ENCODE measurements around the gene JPH2.

The JPH2 gene

DNA sequence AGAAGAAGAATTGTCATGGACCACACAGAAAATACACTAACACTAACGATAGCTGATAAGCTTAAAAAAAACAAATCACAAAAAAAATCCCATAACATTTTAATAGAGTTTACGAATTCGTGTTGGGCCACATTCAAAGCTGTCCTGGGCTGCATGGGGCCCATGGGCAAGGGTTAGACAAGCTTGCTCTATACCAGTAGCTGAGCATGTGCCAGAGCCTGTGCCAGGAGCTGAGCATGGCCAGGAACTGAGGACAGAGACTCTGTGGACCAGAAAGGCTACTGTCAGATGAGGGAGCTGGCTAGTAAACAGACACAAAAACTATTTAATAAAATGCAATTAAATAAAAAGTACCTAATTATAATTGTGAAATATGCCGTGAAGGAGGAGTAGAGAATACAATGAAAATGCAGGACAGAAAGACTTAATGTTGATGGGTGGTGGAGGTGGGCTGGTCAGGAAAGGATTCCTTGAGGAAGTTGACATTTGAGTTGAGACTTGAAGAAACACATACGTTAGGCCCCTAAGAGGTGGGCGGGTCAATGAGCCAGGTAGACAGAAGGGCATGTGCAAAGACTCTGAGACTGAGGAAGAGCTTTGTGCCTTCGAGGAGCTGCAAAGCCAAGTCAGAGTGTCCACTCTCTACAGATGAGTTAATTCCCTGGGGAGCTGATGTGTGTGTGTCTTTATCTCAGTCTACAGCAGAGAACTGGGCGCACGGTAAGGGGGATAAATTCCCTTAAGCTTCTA, 66.1 kb downstream of the JPH2 start:
- no peak for DNase-seq

DNA sequence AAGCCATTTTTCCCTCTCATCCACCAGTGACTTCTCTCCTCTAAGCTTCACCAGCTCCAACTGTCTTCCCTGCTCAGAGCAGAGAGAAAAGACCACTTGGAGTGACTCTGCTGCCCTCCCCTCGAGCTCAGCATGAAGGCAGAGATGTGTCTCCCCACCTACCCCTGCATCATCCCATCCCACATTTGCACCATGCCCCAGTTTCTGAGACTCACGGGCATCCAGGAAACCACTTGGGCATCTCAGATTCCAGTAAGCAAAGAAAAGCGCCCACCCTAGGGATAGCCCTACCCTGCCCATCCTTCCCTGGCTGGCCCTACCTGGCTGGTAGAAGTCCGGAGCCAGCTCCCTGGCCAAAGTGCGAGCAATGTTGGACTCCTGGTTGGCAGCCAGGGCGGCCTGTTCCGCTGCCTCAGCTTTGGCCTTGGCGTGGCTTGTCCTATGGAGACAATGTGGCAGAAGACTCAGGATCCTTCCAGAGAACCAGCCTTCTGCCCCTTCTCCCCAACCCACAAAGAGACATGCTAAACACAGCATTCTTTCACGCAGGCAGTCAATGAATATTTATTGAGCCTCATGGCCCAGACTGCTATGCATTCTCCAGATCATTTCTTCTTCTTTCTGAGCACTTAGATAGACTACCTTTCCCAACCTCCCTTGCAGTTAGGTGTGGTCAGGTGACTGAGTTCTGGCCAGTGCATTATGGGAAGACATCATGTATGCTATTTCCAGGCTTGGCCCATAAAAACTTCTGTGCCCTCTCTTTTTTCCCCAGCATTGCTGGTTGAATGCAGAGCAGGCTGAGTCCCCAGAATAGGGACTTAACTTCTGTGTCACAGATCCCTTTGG, 68.6 kb downstream of the JPH2 start:
- DNase-seq = no peak

DNA sequence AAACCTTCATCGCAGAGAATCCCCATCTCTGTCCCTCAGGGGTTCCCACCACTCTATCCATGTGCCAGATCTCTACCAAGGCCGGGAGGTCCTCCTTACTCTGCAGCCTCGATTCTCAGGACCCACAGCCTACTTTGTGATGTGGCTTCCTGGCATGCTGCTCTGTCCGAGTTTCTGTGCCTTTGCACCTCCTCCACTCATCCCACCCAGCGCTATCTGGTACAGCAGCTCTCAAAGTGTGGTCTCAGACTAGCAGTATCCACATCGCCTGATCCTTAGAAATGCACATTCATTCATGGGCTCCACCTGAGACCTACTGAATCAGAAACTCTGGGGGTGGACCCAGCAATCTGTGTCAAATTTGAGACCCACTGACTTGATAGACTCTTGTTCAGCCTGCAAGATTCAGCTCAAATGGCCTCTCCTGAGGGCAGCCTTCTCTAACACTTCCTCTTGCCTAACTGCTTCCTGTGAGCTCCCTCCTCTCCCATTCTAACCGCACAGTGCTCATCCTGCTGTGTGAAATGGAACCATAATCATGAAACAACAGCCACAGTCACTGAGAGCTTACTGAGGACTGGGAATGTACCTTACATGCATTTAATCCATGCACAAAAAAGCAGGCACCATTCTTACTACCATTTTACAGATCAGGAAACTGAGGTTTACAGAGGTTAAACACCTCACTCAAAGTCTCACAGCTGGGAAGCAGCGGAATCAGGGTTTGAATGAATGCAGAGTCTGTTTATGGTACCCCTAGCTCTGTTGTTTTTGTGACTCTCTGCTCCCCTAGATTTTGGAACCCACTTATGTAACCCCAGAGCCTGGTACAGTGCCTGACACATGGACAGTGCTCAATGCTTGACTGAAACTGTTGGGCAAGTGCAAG, 69.4 kb downstream of the JPH2 start:
- DNase-seq = no peak

DNA sequence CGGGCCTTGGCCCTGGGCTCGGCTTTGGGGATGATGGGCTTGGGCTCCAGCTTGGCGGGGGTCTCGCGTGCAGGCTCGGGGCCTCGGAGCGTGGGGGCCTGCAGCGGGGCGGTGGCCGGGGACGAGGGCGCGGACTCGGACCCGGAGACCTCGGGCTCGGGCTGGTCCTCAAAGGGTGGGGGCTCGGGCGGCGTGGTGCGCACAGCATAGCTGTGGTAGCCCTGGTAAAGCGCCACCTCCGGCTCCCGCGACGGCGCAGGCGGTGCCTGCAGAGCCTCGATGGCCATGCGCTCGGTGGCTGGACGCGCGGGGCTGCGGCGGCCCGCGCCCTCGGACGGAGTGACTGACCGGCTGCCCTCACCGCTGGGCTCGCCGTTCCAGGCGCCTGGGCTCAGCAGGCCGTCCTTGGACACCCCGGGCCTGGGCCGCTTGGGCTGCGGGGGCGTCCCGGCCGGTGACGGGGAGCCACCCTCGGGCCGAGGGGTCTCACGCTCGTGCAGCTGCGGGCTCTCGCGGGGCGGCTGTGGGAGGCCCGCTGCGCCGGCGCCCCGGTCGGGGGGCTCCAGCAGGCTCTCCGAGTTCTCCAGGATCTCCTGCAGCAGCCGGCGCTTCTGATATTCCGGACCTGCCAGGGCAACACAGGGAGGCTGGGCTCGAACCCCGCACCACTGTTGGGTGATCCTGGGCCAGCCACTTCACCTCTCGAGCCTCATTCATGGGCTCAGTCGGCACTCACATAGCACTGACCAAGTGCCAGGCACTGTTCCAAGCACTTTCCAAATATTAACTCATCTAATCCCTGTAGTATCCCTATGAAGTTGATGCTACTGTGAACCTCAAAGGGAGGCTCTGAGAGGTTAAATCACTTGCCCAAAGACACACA, 71.0 kb downstream of the JPH2 start:
- no peak for DNase-seq

DNA sequence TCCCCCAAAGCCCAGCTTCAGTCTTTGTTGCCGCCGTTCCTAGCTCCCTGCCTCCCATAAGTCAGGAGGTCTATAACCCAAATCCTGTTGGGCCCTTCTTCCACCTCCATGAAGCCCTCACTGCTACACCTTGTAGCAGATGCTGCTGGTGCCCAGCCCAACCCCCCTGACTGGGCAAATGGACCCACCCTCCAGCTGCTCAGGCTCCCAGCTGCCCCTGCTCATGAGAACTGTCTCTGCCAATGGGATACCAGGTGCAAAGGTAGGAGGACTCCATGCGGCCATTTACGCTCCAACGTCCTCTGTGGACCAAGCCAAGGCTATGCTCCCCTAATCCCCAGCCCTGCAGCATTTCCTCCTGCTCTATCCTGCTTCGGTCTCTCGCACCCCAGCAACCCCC, 71.8 kb downstream of the JPH2 start:
- no peak for DNase-seq

DNA sequence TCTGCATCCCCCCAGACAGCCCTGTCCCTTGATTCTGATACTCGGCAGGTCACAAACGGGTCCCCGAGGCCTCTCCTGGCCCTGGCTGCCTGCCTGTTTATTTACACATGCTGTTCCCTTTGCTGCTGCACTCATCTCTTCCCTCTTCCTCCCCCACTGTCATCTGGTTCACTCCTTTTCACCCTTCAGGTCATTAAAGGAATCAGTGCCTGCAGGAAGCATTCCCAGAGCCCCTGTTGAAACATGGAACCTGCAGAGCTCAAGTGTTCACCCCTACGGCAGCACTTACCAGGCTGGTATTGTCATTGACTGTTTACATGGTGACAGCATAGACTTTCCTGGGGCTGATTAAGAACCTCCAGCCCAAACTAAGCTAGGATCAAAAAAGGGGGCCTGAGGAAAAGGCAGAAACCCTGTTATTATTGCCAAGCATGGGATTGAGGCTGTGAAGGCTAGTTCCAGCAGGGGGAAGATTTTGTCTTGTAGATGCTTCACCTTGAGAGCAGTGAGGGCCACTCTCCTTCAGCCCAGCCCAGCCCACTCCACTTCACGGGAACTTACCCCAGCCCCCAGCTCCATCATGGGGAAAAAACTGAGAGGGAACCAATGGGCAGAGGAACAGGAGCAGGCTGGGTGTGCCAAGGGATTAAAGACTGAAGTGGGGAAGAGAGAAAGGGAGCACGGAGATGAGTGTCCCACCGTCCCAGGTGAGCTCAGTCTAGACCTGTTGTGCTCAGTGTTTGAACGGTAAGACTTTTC, 73.2 kb downstream of the JPH2 start:
- DNase-seq = no peak

DNA sequence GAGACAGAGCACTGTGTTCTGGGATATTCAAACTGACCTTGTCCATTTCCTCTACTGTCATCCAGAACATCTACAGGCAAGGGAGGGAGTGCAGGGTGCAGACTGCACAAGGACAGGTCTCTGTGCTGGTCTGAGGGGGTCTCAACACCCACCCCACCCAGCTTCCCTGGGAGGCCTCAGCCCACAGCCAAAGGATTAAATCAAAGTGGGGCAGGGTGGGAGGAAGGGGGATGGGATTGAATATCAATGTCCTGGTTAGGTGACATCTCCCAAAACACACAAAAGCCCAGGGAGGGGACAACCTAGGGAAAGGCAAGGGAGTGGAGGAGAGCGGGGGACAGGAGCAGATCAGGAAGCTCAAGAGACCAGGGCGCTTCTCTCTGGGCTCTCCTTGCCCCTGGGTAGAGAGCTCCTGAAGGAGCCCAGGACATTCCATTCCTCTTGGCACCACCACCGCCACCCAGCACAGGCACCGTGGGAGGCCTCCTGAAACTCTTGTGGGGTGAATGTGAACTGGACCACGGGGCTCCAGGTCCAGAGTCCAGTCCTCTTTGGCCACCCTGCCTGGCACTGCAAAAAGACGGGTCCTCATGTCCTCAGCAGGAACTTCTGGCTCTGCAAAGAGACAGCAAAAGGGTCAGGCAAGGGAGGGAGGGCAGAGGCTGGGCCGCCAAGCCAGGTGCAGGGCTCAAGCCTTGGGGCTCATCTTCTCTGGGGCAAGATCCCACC, 73.9 kb downstream of the JPH2 start:
- DNase-seq = no peak

DNA sequence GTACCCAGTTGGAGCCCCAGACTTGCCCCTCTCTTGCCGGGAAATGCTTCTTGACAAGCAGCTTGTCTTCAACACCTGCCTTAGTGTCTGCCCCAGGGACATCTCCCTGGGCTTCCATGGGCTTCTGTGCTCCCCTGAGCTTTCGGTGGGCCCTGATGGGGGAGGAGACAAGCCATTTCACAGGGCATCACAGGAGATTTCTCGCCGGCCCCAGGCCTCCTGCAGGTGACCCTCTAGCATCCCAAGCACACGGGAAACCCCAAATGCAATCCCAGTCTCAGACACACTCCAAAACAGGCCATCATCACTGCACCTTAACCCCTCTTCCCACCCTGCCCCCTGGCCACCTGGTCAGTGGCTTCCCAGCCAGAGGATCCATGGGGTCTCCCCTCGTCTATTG, 74.5 kb downstream of the JPH2 start:
- DNase-seq = no peak

DNA sequence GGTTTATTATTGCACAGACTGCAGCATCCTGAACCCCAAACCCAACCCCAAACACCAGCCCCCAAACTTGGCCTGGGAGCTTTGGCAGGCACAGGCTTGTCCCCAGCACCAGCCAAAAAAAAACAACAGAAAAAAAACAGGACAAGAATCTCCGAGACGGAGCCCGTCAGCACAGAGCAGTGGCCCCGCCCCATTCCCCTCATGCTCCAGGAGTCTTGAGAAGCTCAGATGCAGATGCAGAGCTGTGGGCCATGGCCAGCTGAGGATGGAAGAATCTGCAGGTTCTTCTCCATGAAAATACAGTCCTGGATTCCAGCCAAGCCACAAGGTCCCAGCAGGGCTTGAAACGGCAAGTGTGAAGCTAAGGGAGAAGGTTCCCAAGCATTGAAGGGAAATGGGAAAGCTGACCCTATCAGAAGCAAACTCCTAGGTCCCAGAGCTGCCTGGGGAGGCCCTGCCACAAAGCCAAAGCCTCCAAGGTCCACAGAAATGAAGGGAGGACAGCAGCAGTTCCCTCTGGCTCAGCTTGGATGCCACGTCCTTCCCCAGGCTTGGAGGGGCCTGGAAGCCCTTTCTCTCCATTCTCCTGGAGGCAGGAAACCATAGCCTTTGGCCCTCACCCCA, 75.2 kb downstream of the JPH2 start:
- DNase-seq = no peak

DNA sequence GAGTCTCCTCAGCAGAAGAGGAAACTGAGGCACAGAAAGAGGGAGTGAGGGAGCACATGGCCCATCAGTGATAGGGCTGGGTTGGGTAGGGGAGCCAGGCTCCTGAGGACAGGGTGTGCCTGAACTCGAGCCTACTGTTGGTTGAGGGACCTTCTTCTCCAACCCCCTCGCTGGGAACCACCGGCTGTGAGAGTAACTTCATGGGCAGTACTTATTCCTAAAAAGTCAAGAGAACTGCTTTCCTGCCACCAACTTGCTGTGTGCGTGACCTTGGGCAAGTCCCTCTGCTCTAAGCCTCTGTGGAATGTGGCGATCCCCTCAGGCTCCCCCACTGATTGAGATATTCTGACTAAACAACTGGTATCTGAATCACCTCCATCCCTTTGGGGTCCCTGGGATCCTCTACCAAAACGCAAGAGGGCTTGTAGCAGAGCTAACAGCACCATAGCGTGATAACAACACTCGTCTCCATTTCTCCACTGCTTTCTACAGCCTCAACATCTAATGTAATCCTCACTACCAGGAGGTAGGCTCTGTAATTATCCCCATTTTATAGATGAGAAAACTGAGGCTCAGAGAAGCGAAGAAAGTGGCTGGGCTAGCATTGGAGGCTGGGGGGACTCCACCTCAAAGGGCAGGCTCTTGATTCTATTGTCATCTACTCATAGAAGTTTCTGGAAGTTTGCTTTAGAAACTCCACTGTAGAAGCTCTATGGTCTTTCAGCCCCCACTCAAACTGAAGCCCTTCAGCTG, 76.0 kb downstream of the JPH2 start:
- DNase-seq = no peak

DNA sequence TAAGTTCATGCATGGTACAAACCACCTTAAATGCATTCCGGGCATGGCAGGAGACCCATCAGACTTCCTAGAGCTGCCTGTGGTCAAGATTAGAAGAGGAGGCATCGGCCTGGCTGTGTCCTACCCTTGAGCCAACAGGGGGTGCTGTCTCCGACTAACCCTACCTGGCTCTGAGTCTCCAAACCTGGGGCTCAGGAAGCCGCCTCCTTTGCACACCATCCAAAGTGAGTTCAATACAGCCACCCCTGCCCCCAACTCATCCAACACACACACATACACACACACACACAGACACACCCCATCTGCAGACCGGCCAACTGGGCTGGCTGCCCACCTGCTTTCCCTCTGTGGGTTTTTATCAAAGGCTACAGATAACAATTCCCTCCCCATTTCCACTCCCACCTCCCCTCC, 77.0 kb downstream of the JPH2 start:
- DNase-seq = no peak

DNA sequence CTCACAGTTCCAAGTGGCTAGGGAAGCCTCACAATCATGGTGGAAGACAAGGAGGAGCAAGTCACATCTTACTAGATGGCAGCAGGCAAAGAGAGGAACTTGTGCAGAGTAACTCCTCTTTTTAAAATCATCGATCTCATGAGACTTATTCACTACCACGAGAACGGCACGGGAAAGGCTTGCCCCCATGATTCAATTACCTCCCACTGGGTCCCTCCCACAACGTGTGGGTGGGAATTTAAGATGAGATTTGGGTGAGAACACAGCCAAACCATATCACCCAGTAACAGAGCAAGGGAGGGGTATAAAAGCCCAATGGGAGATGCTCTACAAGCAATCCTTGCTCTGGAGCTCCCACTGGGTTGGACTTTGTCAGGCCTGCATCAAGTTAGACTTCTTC, 80.4 kb downstream of the JPH2 start:
- no peak for DNase-seq

DNA sequence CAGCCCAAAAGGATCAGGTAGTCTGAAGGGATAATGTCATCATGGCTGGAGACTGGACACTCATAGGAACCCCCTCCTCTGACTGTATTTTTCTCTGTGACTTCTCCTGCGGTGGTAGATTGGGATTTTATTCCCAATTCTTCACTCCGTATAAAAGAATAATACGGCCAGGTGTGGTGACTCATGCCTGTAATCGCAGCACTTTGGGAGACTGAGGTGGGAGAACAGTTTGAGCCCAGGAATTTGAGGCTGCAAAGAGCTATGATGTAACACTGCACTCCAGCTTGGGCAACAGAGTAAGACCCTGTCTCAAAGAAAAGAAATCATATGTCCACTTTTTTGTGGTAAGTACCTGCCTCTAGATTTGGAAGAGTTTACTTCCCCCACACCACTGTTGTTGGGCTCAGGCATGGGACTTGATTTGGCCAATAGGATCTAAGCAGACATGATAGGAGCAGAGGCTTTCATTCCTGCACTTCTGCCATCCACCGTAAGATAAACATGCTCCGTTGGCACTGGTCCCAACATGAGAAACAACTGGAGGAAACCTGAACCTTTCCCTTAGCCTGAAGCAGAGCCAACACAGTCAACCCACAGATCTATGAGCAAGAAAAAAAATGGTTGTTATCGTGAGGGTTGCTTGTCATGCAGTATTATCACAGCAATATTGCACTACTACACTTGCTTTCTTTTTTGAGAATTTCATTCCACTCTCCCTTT, 82.0 kb downstream of the JPH2 start:
- DNase-seq = no peak

DNA sequence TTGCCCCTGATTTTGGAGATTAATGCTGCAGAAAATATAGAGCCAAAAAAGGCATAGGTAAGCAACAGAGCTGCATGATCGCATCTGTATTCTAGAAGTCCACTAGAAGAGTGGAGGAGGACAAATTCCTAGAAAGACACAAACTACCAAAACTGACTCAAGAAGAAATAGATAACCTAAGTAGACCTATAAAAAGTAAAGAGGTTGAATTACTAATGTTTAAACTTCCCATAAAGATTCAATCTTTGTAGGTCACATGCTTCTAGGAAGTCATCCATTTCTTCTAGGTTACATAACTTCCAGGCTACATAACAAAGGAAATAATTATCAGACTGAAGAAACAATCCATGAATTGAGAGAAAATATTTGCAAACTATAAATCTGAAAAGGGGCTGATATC, 84.4 kb downstream of the JPH2 start:
- DNase-seq = no peak

DNA sequence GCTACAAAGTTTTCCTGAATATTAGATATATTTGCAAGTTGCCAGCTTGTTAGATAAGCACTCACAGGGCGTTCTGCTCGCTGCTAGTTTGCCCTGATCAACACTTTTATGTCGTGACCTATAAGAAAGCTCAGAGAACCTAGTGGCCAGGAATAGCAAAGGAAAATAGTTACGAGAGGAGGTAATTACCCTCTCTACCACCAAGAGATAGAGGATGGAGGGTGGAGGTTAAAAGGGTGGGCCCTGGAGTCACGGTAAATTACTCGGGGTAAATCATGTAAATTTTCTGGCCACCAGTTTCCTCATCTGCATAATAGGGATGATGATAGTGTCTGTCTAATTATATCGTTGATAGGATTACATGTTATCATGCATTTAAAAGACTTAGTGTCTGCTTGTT, 87.2 kb downstream of the JPH2 start:
- DNase-seq = no peak

DNA sequence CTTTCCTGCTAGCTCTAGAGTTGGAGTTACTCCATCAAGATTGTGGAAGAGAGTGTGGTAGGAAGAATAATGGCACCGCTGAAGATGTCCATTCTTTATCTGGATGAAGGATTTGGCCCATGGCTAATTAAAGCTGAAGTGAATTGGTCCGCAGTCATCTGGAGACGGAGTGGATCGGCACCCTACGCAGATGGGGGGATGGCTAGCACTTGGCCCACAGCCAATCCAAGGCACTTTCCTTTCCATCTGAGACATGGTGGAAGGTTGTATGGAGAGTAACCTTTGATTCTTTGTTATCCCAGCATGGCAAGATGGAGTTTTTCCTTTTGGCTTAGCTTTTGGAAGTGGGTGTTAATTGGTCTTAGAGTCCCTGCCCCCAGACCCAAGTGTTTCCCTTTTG, 88.3 kb downstream of the JPH2 start:
- DNase-seq = no peak

DNA sequence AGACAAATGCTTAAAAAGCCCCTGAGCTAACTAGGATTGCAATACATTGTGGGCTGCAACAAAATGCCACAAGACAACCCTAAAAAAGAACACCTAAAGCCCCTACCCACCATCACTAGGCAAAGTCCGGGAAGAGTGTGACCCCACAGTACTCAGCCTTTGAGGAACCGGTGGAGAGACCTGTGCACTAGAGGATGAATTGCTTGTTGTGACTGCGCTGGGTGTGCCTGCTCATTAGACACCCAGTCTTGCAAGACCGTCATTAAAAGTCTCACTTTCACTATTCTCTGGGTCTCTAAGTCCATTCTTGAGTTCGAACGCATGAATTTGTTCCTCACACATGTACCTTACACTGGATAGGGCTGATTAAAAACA, 88.7 kb downstream of the JPH2 start:
- DNase-seq = no peak

DNA sequence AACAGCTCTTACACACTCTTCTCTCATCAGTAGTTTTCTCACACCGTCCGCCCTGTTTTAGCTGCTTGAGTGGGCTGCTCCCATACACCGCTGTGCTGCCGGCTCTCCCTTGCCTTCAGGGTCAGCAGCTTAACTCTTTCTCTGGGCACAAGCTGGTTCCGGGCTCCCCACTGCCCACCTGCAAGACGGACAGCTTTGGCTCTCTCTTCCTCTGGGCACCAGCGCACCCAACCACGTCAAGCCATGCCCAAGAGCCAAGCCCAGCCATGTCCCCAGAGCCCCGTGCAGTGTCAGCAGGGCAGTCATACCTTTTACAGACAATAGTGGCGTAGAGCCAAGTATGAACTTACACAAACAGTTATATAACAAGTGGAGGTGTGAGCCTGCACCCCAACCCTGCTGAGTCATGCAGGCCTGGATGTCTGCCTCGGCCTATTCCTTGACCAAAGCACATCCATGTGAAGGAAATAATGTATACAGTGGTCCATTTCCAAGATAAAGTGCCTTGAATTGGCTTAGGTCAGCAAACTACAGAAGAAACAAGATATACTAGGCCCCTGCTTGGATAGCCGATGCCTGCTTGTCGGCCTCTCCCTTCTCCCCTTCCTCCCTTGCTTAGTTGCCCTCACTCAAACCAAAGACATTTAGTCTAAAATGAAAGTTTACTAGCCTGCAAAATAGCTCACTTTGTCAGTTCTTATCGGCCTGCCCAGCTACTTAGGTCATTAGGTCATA, 89.3 kb downstream of the JPH2 start:
- no peak for DNase-seq

All from SIG-M5 (cell line).